PFSK-1 (cell line): ENCODE measurements around the gene YLPM1.

Experiments
- POLR2AphosphoS5 ChIP-seq: IDR thresholded peaks from 2 replicates; pipeline ENCODE4 v1.6.1; 2012; ENCODE audit warnings: low read depth, mild to moderate bottlenecking, control low read depth, low read length, moderate library complexity
- TAF1 ChIP-seq: IDR thresholded peaks from 2 replicates; pipeline ENCODE4 v1.6.1; 2012; ENCODE audit warnings: low read length, control low read depth, borderline replicate concordance; ENCODE audit not compliant: insufficient read depth

DNA sequence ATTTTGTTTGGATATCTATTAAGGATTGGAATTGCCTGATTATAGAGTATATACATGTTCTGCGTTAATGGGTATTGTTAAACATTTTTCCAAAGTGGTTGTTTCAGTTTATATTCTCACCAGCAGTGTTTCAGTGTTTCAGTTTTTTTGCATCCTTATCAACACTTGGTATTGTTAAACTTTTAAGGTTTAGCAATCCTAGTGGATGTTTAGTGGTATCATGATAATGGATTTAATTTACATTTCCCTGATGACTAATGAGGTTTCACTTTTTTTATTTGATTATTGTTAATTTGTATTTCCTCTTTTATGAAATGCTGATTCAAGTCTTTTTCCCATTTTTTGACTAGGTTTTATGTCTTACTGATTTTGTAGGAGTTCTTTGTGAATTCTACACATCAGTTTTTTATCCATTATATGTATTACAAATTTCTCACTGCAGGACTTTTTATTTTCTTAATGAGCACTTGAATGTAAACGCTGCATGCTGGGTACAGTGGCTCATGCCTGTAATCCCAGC lies 23.7 kb downstream of the YLPM1 start:
- no peak for TF ChIP-seq TAF1
- no peak for TF ChIP-seq POLR2AphosphoS5
